ENCODE data around the gene CRLF2. TPM values are rescaled to one million over a fixed set of nuclear protein-coding genes. Genes with fewer than 3 reads are reported as not detected.
"Not testable (repeated sequence)": the region's sequence is repeated elsewhere in the genome, so short reads cannot be mapped to it uniquely, and the experiment has no call there.

The CRLF2 gene, protein sequence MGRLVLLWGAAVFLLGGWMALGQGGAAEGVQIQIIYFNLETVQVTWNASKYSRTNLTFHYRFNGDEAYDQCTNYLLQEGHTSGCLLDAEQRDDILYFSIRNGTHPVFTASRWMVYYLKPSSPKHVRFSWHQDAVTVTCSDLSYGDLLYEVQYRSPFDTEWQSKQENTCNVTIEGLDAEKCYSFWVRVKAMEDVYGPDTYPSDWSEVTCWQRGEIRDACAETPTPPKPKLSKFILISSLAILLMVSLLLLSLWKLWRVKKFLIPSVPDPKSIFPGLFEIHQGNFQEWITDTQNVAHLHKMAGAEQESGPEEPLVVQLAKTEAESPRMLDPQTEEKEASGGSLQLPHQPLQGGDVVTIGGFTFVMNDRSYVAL
- total RNA-seq (2014; rRNA removed; shearing (Covaris generic)) = not detected in 2 replicates

DNA sequence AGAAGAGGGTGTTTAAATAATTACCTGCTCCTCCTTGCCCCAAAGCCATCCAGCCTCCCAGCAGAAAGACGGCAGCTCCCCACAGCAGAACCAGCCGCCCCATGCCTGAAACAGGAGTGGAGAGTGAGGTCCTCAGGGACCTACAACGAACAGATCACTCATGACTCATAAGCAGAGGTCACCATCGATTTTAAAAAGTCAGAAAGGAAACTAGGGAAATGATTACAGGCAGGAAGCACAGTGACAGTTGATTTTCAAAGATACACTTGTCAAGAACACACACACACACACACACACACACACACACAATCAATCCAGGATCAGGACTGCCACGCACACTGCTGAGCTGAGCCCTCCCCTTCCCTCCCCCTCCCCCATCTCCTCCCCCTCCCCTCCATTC, at the start of gene CRLF2:
Gene CRLF2, minus strand, starts transcription at position 118 of the 400 bp plus-strand sequence. Its CDS starts 15 bp downstream, at position 103.
- Histone ChIP-seq H3K4me3 (ENCODE audit: insufficient read depth, low read depth, low read length) (no peak within 1 kb of the TSS), H3K36me3 (replicated peaks; ENCODE audit: control insufficient read depth, insufficient read depth, low read length) (no peaks in the 10 kb centered on the region), H3K27me3 (ENCODE audit: control insufficient read depth, insufficient read depth, low read length) (no peaks in the 10 kb centered on the region)
- DNase-seq = no peak

DNA sequence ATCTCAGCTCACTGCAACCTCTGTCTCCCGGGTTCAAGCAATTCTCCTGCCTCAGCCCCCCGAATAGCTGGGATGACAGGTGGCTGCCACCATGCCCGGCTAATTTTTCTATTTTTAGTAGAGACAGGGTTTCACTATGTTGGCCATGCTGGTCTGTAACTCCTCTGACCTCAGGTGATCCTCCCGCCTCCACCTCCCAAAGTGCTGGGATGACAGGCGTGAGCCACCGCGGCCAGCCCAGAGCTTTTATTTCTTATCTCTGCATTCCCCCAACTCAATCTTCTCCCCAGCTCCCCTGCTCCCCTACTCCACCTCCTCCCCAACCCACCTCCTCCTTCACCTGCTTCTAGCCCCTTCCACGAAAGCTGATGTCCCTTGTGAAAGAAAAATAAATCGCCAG, 49.3 kb upstream of the CRLF2 start:
- not testable (repeated sequence) for H3K36me3 ChIP-seq (replicated peaks; ENCODE audit: control insufficient read depth, insufficient read depth, low read length); DNase-seq; H3K4me3 ChIP-seq (ENCODE audit: insufficient read depth, low read depth, low read length); H3K27me3 ChIP-seq (ENCODE audit: control insufficient read depth, insufficient read depth, low read length)

DNA sequence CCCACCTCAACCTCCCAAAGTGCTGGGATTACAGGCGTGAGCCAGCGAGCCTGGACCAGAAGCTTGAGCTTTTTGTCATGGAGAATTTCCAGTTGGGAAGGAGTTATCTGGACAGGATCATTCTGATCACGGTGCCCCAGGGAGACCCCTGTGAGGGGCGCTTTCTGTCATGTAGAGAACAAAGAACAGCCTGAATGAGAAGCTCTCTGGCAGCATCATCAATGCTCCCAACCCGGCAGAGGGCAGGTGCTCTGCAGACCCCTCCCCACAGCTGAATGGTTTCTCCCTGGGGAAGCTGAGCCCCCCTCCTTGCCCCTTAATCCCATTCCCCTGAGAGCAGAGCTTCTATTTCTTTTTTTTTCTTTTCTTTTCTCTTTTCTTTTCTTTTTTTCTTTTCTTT, 48.8 kb upstream of the CRLF2 start:
- H3K27me3 ChIP-seq (ENCODE audit: control insufficient read depth, insufficient read depth, low read length) = no peaks in the 10 kb centered on the region
- H3K4me3 ChIP-seq (ENCODE audit: insufficient read depth, low read depth, low read length) = no peak overlapping the region
- no peaks in the 10 kb centered on the region; the same call in 1 of the 2 replicates for H3K36me3 ChIP-seq (replicated peaks; ENCODE audit: control insufficient read depth, insufficient read depth, low read length)
- DNase-seq = peak; percentile 82

DNA sequence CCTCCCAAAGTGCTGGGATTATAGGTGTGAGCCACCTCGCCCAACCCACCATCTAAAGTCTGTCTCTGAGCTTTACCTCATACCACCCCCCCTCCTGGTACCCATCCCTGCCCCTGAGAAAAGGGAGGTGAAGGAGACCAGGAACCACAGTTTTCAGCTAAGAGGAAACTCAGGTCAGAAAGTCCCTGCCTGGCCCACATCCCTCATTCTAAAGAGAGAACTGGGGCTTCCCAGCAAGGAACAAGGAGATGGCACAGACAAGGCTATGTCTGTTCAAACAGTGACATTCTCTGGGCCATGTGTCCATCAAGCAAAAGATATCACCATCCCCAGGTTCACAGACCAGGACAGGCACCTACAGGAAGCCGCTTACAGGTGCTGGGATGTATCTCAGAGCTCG, 40.4 kb upstream of the CRLF2 start:
- Histone ChIP-seq H3K27me3 (ENCODE audit: control insufficient read depth, insufficient read depth, low read length) (no peaks in the 10 kb centered on the region), H3K4me3 (ENCODE audit: insufficient read depth, low read depth, low read length) (no peak overlapping the region), H3K36me3 (replicated peaks; ENCODE audit: control insufficient read depth, insufficient read depth, low read length) (no peaks in the 10 kb centered on the region; the same call in none of the 2 replicates)
- no peak for DNase-seq

DNA sequence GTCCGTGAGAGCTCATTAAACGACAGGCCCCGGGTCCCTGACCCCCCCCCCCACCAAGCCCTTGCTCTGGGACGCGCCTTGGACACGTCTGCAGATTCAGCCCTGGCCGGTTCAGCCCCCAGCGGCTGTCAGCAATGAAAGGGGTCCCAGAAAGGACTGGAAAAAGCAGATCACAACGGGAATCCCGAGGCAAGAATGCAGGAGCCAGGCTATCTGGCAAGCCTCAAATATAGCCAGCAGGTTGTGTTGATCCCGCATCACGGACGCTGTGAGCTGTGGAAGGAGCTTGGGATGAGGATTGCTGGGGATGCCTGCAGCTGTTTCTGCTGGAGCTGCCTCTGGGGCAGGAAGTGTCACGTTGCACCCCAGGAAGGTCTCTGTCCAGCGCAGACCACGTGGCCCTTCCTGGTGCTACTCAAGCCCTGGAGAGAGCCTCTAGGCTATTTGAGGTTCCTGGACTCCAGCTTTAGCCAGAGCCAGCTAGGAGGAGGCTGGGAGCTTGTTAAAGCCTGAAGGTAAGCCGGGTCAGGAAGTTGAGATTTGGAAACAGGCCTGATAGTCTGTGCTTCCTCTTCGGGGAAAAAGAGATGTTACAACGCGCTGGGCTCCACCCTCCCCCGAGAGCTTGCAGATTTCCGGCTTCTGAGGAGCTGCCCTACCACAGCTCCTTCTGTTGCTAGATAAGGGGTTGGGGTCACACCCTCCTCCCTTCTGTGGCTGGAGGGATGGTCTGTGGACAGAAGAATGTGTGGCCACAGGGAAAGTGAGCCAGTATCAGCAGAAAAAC, 36.8 kb upstream of the CRLF2 start:
- DNase-seq = peak; percentile 68
- Histone ChIP-seq H3K27me3 (ENCODE audit: control insufficient read depth, insufficient read depth, low read length) (no peaks in the 10 kb centered on the region), H3K36me3 (replicated peaks; ENCODE audit: control insufficient read depth, insufficient read depth, low read length) (no peaks in the 10 kb centered on the region; the same call in 1 of the 2 replicates), H3K4me3 (ENCODE audit: insufficient read depth, low read depth, low read length) (peak overlapping the region; percentile 27)

DNA sequence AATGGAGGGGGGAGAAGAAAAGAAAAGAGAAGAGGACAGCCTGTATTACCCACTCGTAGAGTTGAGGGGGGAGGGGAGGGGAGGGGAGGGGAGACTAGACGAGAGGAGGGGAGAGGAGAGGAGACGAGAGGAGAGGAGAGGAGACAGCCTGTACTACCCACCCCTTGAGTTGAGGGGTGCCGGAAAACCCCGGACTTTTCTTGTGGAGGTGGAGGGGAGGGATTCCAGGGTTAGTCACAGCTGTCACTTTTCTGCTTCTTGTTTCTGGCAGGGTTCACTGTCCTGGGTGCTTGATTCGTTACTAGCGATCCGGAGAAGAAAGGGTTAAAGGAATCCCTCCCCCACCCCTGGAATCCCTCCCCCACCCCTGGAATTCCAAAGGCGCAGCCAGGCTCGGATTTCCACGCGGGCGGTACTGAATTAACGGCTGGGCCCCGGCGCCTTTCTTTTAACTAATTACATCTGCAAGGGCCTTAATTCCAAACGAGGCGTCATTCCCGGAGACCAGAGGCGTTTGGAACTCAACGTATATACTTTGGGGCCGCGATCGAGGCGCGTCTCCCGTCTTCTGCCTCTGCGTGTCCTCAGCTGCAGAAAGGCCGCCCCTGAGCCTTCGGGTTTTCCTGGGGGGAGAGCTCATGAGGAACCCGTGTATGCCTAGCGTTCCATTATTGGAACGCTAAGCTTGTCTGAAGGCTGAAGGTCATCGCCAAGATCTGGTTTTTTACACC, 36.0 kb upstream of the CRLF2 start:
- Histone ChIP-seq H3K36me3 (replicated peaks; ENCODE audit: control insufficient read depth, insufficient read depth, low read length) (no peaks in the 10 kb centered on the region; the same call in 1 of the 2 replicates), H3K27me3 (ENCODE audit: control insufficient read depth, insufficient read depth, low read length) (no peaks in the 10 kb centered on the region), H3K4me3 (ENCODE audit: insufficient read depth, low read depth, low read length) (peak overlapping the region; percentile 27)
- DNase-seq = peak; percentile 93

DNA sequence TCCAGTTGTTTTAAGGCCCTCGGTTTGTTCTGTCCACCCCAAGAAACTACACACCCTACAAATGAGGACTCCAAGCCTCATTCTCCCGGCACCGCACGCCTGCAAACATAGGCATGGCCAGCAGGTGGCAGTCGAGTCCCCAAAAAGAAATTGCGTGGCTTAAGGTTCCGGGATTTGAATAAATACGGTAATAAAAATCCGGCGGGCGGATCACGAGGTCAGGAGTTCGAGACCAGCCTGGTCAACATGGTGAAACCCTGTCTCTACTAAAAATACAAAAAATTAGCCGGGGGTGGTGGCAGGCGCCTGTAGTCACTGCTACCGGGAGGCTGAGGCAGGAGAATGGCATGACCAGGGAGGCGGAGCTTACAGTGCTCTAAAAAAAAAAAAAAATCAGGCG, 34.4 kb upstream of the CRLF2 start:
- Histone ChIP-seq H3K36me3 (replicated peaks; ENCODE audit: control insufficient read depth, insufficient read depth, low read length) (no peaks in the 10 kb centered on the region), H3K27me3 (ENCODE audit: control insufficient read depth, insufficient read depth, low read length) (no peaks in the 10 kb centered on the region), H3K4me3 (ENCODE audit: insufficient read depth, low read depth, low read length) (no peak overlapping the region)
- DNase-seq = peak; percentile 81

DNA sequence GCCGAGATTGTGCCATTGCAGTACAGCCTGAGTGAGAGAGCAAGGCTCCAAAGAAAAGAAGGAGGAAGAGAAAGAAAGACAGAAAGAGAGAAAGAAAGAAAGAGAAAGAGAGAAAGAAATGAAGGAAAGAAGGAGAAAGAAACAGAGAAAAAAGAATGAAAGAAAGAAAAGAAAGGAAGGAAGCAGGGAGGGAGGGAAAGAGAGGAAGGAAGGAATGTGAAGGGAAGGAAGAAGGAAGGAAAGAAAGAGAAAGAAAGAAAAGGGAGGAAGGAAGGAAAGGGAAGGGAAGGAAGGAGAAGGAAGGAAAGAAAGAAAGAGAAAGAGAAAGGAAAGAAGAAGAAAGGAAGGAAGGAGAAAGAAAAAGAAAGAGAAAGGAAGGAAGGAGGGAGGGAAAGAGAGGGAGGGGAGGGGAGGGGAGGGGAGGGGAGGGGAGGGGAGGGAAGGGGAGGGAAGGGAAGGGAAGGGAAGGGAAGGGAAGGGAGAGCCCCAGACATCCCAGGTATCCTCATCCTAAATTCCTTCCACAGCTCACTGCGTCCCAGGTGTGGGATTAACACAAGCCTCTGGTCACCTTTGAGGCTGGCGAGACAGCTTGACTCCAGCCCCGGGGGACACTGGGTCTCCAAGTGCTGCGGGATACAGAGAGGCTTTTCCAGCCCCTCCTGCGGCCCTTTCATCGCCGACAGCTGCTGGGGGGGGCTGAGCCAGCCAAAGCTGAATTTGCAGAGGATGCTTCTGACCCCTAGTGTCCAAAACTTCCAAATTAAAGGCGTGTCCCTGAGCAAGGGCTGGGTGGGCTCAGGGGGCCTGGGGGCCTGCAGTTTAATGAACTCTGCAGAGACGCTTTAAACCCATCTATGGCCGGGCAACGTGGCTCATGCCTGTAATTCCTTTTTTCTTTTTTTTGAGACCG, 32.0 kb upstream of the CRLF2 start:
- peak overlapping the region; percentile 21; the same call in 1 of the 2 replicates for H3K4me3 ChIP-seq (ENCODE audit: insufficient read depth, low read depth, low read length)
- H3K27me3 ChIP-seq (ENCODE audit: control insufficient read depth, insufficient read depth, low read length) = no peaks in the 10 kb centered on the region
- DNase-seq = peak; percentile 82
- no peaks in the 10 kb centered on the region for H3K36me3 ChIP-seq (replicated peaks; ENCODE audit: control insufficient read depth, insufficient read depth, low read length)

DNA sequence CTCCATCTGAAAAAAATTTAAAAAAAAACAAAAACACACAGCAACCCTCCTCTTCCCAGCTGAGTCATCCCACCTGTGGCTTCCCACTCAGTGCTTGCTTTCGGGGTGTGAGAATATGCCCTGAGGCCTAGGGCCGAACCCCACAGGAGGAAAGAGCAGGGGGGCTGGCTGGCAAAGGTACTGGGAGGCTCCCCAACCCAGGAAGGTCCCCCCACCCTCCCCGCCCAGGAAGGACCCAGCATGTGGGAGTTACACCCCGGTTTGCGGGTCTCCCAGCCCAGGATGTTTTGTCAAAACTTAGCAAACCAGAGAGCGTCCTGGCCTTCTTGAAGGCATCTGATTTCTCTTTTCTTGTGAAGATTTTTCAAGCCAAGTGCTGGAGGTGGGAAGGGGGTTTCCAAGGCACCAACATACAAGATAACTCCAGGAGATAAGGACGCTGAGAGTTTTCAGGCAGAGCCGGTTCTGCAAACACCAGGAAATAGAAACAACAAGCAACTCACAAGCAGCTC, 30.5 kb upstream of the CRLF2 start:
- no peak overlapping the region for H3K4me3 ChIP-seq (ENCODE audit: insufficient read depth, low read depth, low read length)
- peak; percentile 56 for DNase-seq
- no peaks in the 10 kb centered on the region for H3K36me3 ChIP-seq (replicated peaks; ENCODE audit: control insufficient read depth, insufficient read depth, low read length)
- H3K27me3 ChIP-seq (ENCODE audit: control insufficient read depth, insufficient read depth, low read length) = no peaks in the 10 kb centered on the region

DNA sequence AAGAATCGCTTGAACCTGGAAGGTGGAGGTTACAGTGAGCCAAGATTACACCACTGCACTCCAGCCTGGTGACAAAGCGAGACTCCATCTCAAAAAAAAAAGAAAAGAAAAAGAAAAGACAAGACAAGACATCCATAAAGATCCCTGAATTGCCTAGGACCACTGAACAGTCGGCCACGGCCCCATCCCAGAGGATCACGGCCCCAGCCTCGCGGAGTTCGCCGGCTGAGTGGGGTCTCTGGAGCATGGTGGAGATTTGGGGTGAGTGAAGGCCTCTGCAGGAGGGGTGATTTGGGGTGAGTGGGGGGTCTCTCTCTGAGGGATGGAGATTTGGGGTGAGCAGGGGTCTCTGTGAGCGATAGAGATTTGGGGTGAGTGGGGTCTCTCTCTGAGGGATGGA, 28.1 kb upstream of the CRLF2 start:
- not testable (repeated sequence) for H3K4me3 ChIP-seq (ENCODE audit: insufficient read depth, low read depth, low read length); DNase-seq; H3K27me3 ChIP-seq (ENCODE audit: control insufficient read depth, insufficient read depth, low read length); H3K36me3 ChIP-seq (replicated peaks; ENCODE audit: control insufficient read depth, insufficient read depth, low read length)

DNA sequence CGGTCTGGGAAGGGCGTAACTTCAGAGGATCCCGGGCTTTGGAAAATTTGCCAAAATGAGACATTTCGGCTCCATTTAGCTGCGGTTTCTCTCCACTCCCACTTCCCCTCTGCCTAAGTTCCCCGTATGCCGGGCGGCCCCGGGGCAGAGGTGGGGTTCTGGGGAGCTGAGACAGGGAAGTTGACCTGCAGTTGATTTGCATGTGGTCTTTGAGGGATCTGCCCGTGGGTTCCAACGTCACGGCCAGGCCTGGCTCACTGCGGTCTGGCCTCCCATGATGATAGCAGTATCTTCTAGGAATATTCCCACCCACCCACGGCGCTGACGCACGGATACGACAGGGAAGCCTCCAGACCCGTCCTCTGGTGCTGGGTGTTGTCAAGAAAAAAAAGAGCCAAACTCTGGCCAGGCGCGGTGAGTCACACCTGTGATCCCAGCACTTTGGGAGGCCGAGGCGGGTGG, 27.3 kb upstream of the CRLF2 start:
- no peaks in the 10 kb centered on the region for H3K36me3 ChIP-seq (replicated peaks; ENCODE audit: control insufficient read depth, insufficient read depth, low read length)
- H3K4me3 ChIP-seq (ENCODE audit: insufficient read depth, low read depth, low read length) = no peak overlapping the region
- no peaks in the 10 kb centered on the region for H3K27me3 ChIP-seq (ENCODE audit: control insufficient read depth, insufficient read depth, low read length)
- DNase-seq = no peak

DNA sequence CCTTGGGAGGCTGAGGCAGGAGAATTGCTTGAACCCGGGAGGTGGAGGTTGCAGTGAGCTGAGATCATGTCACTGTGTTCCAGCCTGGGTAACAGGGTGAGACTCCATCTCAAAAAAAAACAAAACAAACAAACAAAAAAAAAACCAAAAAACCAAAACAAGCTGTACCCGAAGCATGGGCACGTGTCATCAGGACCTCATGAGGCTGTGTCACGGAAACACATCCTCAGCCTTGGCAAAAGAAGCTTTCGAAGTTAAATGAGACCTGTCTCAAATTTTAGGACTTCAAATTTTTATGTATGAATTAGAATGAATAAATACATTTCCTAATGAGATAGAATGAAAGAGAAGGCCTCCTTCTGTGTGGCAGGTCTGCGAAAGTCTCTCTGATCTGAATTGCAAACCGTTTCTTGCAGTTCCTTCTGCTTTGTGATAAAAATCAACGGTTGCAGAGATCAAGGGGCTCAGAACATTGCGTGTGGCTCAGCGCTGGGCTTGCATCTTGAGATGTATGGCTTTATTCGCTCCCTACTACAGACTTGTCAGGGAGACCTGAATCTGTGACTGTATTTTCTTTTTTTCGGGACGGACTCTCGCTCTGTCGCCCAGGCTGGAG, 19.5 kb upstream of the CRLF2 start:
- no peak for DNase-seq
- H3K4me3 ChIP-seq (ENCODE audit: insufficient read depth, low read depth, low read length) = no peak overlapping the region
- H3K27me3 ChIP-seq (ENCODE audit: control insufficient read depth, insufficient read depth, low read length) = no peaks in the 10 kb centered on the region
- H3K36me3 ChIP-seq (replicated peaks; ENCODE audit: control insufficient read depth, insufficient read depth, low read length) = no peaks in the 10 kb centered on the region

DNA sequence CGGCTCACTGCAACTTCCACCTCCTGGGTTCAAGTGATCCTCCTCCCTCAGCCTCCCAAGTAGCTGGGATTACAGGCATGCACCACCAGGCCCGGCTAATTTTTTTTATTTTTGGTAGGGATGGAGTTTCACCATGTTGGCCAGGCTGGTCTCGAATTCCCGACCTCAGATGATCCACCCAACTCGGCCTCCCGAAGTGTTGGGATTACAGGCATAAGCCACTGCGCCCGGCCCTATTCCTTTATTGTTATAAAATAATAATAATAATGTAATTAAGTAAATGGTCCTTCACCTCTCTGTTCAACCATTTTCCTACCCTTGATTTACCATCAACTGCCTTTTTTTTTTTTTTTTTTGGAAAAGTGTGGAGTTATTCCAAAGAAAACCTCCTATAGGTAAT, 15.7 kb upstream of the CRLF2 start:
- H3K36me3 ChIP-seq (replicated peaks; ENCODE audit: control insufficient read depth, insufficient read depth, low read length); DNase-seq; H3K4me3 ChIP-seq (ENCODE audit: insufficient read depth, low read depth, low read length); H3K27me3 ChIP-seq (ENCODE audit: control insufficient read depth, insufficient read depth, low read length): not testable (repeated sequence)
